HL-60 (cell line): Measurements from ENCODE around the gene PLXNA2.

Experiments used
- DNase-seq, 2 experiments: peaks; one replicate each; pipeline ENCODE4 v3.0.0-alpha.2; 2010 to 2020; ENCODE audit warnings: low read depth in 1 of 2, low spot score in 1 of 2
- H3K27ac ChIP-seq: fragments of 250-450 bp; sonication (Bioruptor Pico); replicated peaks from 2 replicates; pipeline ENCODE4 v1.5.1; 2020; ENCODE audit warnings: mild to moderate bottlenecking, moderate library complexity
- H3K27me3 ChIP-seq: fragments of 250-450 bp; sonication (Bioruptor Pico); 2 replicates; pipeline ENCODE4 v1.5.1; 2021; ENCODE audit warnings: mild to moderate bottlenecking, moderate library complexity; ENCODE audit not compliant: insufficient read depth, poor library complexity, severe bottlenecking
- H3K4me3 ChIP-seq: replicated peaks from 2 replicates; pipeline ENCODE4 v1.5.1; 2011; ENCODE audit warnings: mild to moderate bottlenecking, control low read depth, low read length; ENCODE audit not compliant: insufficient read depth
- CTCF ChIP-seq: IDR thresholded peaks from one replicate; pipeline ENCODE4 v1.5.1; 2011; ENCODE audit warnings: low read length, control low read depth, inconsistent platforms; ENCODE audit not compliant: insufficient read depth
- GABPA ChIP-seq: IDR thresholded peaks from 2 replicates; pipeline ENCODE4 v1.6.1; 2012; ENCODE audit warnings: low read depth
- POLR2AphosphoS5 ChIP-seq: IDR thresholded peaks from 2 replicates; pipeline ENCODE4 v1.6.1; 2012; ENCODE audit warnings: low read depth
- SPI1 ChIP-seq: IDR thresholded peaks from 2 replicates; pipeline ENCODE4 v1.6.1; 2012; ENCODE audit warnings: low read depth, mild to moderate bottlenecking, borderline replicate concordance
- TF ChIP-seq, protein P1 (sequence below): IDR thresholded peaks from 2 replicates; pipeline ENCODE4 v1.6.1; 2012; ENCODE audit warnings: low read depth; ENCODE audit not compliant: insufficient replicate concordance

Gene PLXNA2

GRCh38 chr1:208081972-208082371 lies 162.2 kb downstream of the PLXNA2 start:
- no peak for TF ChIP-seq POLR2AphosphoS5
- no peak for TF ChIP-seq GABPA
- TF ChIP-seq, protein P1, sequence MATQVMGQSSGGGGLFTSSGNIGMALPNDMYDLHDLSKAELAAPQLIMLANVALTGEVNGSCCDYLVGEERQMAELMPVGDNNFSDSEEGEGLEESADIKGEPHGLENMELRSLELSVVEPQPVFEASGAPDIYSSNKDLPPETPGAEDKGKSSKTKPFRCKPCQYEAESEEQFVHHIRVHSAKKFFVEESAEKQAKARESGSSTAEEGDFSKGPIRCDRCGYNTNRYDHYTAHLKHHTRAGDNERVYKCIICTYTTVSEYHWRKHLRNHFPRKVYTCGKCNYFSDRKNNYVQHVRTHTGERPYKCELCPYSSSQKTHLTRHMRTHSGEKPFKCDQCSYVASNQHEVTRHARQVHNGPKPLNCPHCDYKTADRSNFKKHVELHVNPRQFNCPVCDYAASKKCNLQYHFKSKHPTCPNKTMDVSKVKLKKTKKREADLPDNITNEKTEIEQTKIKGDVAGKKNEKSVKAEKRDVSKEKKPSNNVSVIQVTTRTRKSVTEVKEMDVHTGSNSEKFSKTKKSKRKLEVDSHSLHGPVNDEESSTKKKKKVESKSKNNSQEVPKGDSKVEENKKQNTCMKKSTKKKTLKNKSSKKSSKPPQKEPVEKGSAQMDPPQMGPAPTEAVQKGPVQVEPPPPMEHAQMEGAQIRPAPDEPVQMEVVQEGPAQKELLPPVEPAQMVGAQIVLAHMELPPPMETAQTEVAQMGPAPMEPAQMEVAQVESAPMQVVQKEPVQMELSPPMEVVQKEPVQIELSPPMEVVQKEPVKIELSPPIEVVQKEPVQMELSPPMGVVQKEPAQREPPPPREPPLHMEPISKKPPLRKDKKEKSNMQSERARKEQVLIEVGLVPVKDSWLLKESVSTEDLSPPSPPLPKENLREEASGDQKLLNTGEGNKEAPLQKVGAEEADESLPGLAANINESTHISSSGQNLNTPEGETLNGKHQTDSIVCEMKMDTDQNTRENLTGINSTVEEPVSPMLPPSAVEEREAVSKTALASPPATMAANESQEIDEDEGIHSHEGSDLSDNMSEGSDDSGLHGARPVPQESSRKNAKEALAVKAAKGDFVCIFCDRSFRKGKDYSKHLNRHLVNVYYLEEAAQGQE: no peak
- TF ChIP-seq CTCF: no peak
- TF ChIP-seq SPI1: no peak
- no peaks in the 10 kb centered on the region for H3K27me3 ChIP-seq
- no peak for DNase-seq
- no peak overlapping the region for H3K27ac ChIP-seq
- H3K4me3 ChIP-seq: no peak overlapping the region

- Histone ChIP-seq H3K4me3 (no peak overlapping the region), H3K27me3 (peaks cover 3% of the 10 kb centered on the region), H3K27ac (no peak overlapping the region)
- no peak for TF ChIP-seq POLR2AphosphoS5
- TF ChIP-seq SPI1: no peak
- TF ChIP-seq, protein P1: no peak
- no peak for TF ChIP-seq GABPA
- TF ChIP-seq CTCF: no peak
- DNase-seq: no peak
Measured at GRCh38 chr1:208080396-208081286, 163.5 kb downstream of the PLXNA2 start.

DNA sequence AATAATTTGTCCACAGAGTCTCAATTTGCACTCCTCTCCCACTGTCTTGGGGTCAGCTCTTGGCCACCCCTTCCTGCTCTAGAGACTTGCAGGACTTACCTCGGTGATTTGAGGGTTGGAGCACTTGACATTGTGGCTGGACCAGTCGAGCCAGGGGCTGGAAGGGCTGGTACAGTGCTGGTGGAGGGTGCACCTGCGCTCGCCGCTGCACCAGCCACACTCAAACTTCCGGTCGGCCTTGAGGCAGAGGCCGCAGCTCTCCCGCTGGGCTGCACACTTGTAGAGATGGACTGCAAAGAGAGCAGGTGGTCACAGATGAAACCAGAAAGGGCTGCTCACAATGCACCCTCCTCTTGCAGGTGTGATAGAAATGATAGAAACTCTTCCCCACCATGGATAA lies 165.0 kb downstream of the PLXNA2 start:
- Histone ChIP-seq H3K27ac (no peak overlapping the region), H3K27me3 (peaks cover 3% of the 10 kb centered on the region)

More for the DNA sequence above, 165.0 kb downstream of the PLXNA2 start:
- no peak for DNase-seq
- H3K4me3 ChIP-seq: no peak overlapping the region
- TF ChIP-seq SPI1 (no peak), GABPA (no peak), POLR2AphosphoS5 (no peak), CTCF (no peak)
- TF ChIP-seq, protein P1: no peak
